ENCODE data around the gene PRKCB.

GRCh38 chr16:23934610-23935236 is 98.9 kb downstream of the PRKCB start:
- TF ChIP-seq SIN3A (conservative IDR thresholded peaks at IDR 0.05 in 1 of 2, IDR thresholded peaks at IDR 0.05 in 1 of 2; ENCODE audit: low read depth in 1 of 2, low read length in 2 of 2) (no peak), KDM1A (IDR thresholded peaks at IDR 0.05; ENCODE audit: borderline replicate concordance, low read length) (no peak), GABPA (IDR thresholded peaks at IDR 0.05; ENCODE audit: borderline replicate concordance, insufficient read depth, low read length) (no peak), CHD7 (IDR thresholded peaks at IDR 0.05; ENCODE audit: insufficient replicate concordance, low read length) (no peak), YY1 (IDR thresholded peaks at IDR 0.05; ENCODE audit: low read depth, low read length) (no peak)
